Heart left ventricle (tissue), 16 donors: ENCODE results near the gene MYH15. TPM values are rescaled to one million over a fixed set of nuclear protein-coding genes. Genes with fewer than 3 reads are reported as not detected.

Source experiments
- ATAC-seq, 4 donors: fragments of 200-7000 bp; cut with Tn5 transposase; one replicate each; pipeline ENCODE4 v1.9.1; 2020 to 2022; ENCODE audit warnings: moderate library complexity in 4 of 4, mild to moderate bottlenecking in 3 of 4, moderate number of reproducible peaks in 1 of 4
- DNase-seq, 5 donors: peaks; one replicate each; pipeline ENCODE4 v3.0.0-alpha.2; 2020
- H3K27ac ChIP-seq, 12 donors: fragments of 200-600 bp; sonication (generic) in 4 of 12; one replicate each; pipeline versions ENCODE4 v1.5.0 to v1.8.0; 2016 to 2022; ENCODE audit warnings: mild to moderate bottlenecking in 2 of 12
- H3K27me3 ChIP-seq, 9 donors: fragments of 200-600 bp; sonication (generic) in 2 of 9; one replicate each; pipeline versions ENCODE4 v1.5.1 to v1.8.0; 2016 to 2022; ENCODE audit warnings: mild to moderate bottlenecking in 3 of 9
- H3K36me3 ChIP-seq, 9 donors: fragments of 200-600 bp; sonication (generic) in 2 of 9; one replicate each; pipeline versions ENCODE4 v1.5.0 to v1.8.0; 2018 to 2022; ENCODE audit warnings: mild to moderate bottlenecking in 2 of 9
- H3K4me1 ChIP-seq, 12 donors: fragments of 200-600 bp; sonication (generic) in 4 of 12; one replicate each; pipeline versions ENCODE4 v1.5.0 to v1.8.0; 2016 to 2022; ENCODE audit warnings: mild to moderate bottlenecking in 3 of 12
- H3K4me3 ChIP-seq, 12 donors: fragments of 200-600 bp; sonication (generic) in 4 of 12; one replicate each; pipeline versions ENCODE4 v1.5.0 to v1.8.0; 2017 to 2022; ENCODE audit warnings: mild to moderate bottlenecking in 9 of 12, moderate library complexity in 4 of 12
- H3K9me3 ChIP-seq, 12 donors: fragments of 200-600 bp; sonication (generic) in 4 of 12; one replicate each; pipeline versions ENCODE4 v1.5.0 to v1.8.0; 2016 to 2022; ENCODE audit warnings: mild to moderate bottlenecking in 1 of 12
- CTCF ChIP-seq, 12 donors: fragments of 200-600 bp; sonication (generic) in 4 of 12; IDR thresholded peaks; one replicate each; pipeline versions ENCODE4 v1.5.0 to v1.8.0; 2018 to 2022; ENCODE audit warnings: antibody characterized with exemption in 12 of 12, mild to moderate bottlenecking in 5 of 12
- POLR2A ChIP-seq, 2 donors: fragments of 450-650 bp; IDR thresholded peaks; one replicate each; pipeline ENCODE4 v1.6.1; 2017; ENCODE audit warnings: antibody characterized with exemption in 2 of 2, mild to moderate bottlenecking in 2 of 2, moderate library complexity in 2 of 2
- WGBS, 4 donors: extraction: QIAGEN DNeasy Blood & Tissue Kit in 2 of 4; methylation state at CpG; one replicate each; pipeline versions ENCODE4 v1.1.5 to v1.1.7; 2013 to 2018; 5-methylcytosine and 5-hydroxymethylcytosine counted together
- intact Hi-C, 10 donors: fragments of 100-400 bp; cut with DNase I; formaldehyde crosslinking; loops; one replicate each; pipeline versions ENCODE4 v1.11.1 to v1.14.2; 2022
- polyA plus RNA-seq, 2 donors: library from polyadenylated mRNA; stranded (reverse); fragments of 200-250 nt; gene quantifications; one replicate each; pipeline ENCODE4 v1.2.3, GENCODE V29; 2013
- total RNA-seq, 9 donors: library from RNA; depleted of rRNA in 2 of 9; stranded (reverse); fragments of >200 nt in 2 of 9; fragmentation: NEBNext Ultra II Directional in 3 of 9; extraction: Animal tissue kit (Norgen Biotek cat#: 25700) in 3 of 9; gene quantifications; one replicate each; pipeline versions ENCODE4 v1.1.0 to v1.2.4, GENCODE V29; 2016 to 2023
- donor health status: ischemic (EF 13 %, LVEDD 7.1; RV severe dilation, severe dysfunction).
- donor health status: healthy with polysubstance abuse.
- donor health status: DM: no; HTN: yes; CAD: no.
- donor health status: DM: no; HTN: no; CAD: no.
- donor health status: ischemic (EF 25% LVEDD 6.9; RV normal size, moderate dysfunction).
- donor health status: ischemic (EF 25% LVEDD 5.7; RV mildly dilated, moderate dysfunction).
- donor health status: healthy.
- donor health status: DM: yes; HTN: yes; CAD: no.
- donor health status: ischemic (EF 35%, LVEDD 5.7; RV mildly dilated, moderate dysfunction).
- donor health status: nonischemic (EF 11% LVEDD 7.7; RV severe dilation, severe dysfunction).
- donor health status: DM: yes; HTN: yes; CAD: no.
- donor health status: PGD.
- donor health status: ischemic (EF 29% LVEDD 5.4; RV normal size, mild dysfunction).
- donor health status: nonischemic (EF 23%, LVEDD 6.1; RV moderate dilation, normal function).

The MYH15 gene
- total and polyA plus RNA-seq, 11 donors: 0.08 to 1.2 (median 0.27) TPM

GRCh38 chr3:108438542-108438941 is 71.9 kb downstream of the MYH15 start:
- Histone ChIP-seq H3K4me1 (no peaks in the 10 kb centered on the region), H3K4me3 (no peak overlapping the region), H3K36me3 (no peaks in the 10 kb centered on the region), H3K9me3 (no peaks in the 10 kb centered on the region), H3K27me3 (no peaks in the 10 kb centered on the region), H3K27ac (no peak overlapping the region)
- no peak for ATAC-seq
- intact Hi-C loops: no loop called here
- DNase-seq: no peak
- TF ChIP-seq CTCF (IDR thresholded peaks at IDR 0.05): no peak
- no peak for TF ChIP-seq POLR2A (IDR thresholded peaks at IDR 0.05)

- no peaks in the 10 kb centered on the region for H3K27me3 ChIP-seq
- intact Hi-C loops: no loop called here
These were observed 73.0 kb downstream of the MYH15 start for GRCh38 chr3:108437439-108437838.

GRCh38 chr3:108433928-108434327 is 76.5 kb downstream of the MYH15 start:
- Histone ChIP-seq H3K27me3 (no peaks in the 10 kb centered on the region), H3K36me3 (no peaks in the 10 kb centered on the region), H3K9me3 (no peaks in the 10 kb centered on the region), H3K27ac (no peak overlapping the region), H3K4me3 (no peak overlapping the region), H3K4me1 (no peaks in the 10 kb centered on the region)
- intact Hi-C loops: no loop called here
- TF ChIP-seq POLR2A (IDR thresholded peaks at IDR 0.05) (no peak), CTCF (IDR thresholded peaks at IDR 0.05) (no peak)
- DNase-seq (no peak), ATAC-seq (no peak)
- WGBS, 4 donors: 72 to 82% (median 74%) methylated on average over 1 of the region's 1 CpG

More at GRCh38 chr3:108437439-108437838, 73.0 kb downstream of the MYH15 start:
- H3K4me1 ChIP-seq: no peaks in the 10 kb centered on the region
- DNase-seq (no peak), ATAC-seq (no peak)
- H3K27ac ChIP-seq: no peak overlapping the region
- H3K9me3 ChIP-seq: no peaks in the 10 kb centered on the region
- 45 to 67% (median 57%) methylated on average over 3 of the region's 3 CpGs for WGBS, 4 donors
- H3K36me3 ChIP-seq: no peaks in the 10 kb centered on the region
- no peak overlapping the region for H3K4me3 ChIP-seq
- TF ChIP-seq CTCF (IDR thresholded peaks at IDR 0.05): no peak
- no peak for TF ChIP-seq POLR2A (IDR thresholded peaks at IDR 0.05)

GRCh38 chr3:108432431-108432830 is 78.0 kb downstream of the MYH15 start:
- TF ChIP-seq POLR2A (IDR thresholded peaks at IDR 0.05) (no peak), CTCF (IDR thresholded peaks at IDR 0.05) (no peak)
- DNase-seq (no peak), ATAC-seq (no peak)
- WGBS, 4 donors: 83 to 98% (median 84%) methylated on average over 5 of the region's 5 CpGs
- H3K27ac ChIP-seq: no peak overlapping the region
- intact Hi-C loops: no loop called here
- H3K9me3 ChIP-seq: no peaks in the 10 kb centered on the region
- no peaks in the 10 kb centered on the region for H3K36me3 ChIP-seq
- no peaks in the 10 kb centered on the region for H3K4me1 ChIP-seq
- no peak overlapping the region for H3K4me3 ChIP-seq
- H3K27me3 ChIP-seq: no peaks in the 10 kb centered on the region
